Adrenal gland (tissue), 12 donors: ENCODE results near the gene SAYSD1. TPM values are rescaled to one million over a fixed set of nuclear protein-coding genes. Genes with fewer than 3 reads are reported as not detected.

Experiments
- DNase-seq, 7 donors: peaks; one replicate each; pipeline ENCODE4 v3.0.0-alpha.2; 2019 to 2020
- H3K27ac ChIP-seq, 5 donors: fragments of 200-600 bp; sonication (generic) in 4 of 5; 1 replicate in 3 of 5; 2 replicates in 2 of 5; pipeline versions ENCODE4 v1.5.1 to v1.8.0; 2016 to 2020; ENCODE audit warnings: mild to moderate bottlenecking in 1 of 5
- H3K27me3 ChIP-seq: fragments of 200-600 bp; 2 replicates; pipeline ENCODE4 v1.8.0; 2021
- H3K36me3 ChIP-seq, 2 donors: fragments of 200-600 bp; replicated peaks in 1 of 2; 1 replicate in 1 of 2; 2 replicates in 1 of 2; pipeline versions ENCODE4 v1.5.1 to v1.8.0; 2018 to 2022
- H3K4me1 ChIP-seq, 2 donors: fragments of 200-600 bp; replicated peaks in 1 of 2; 1 replicate in 1 of 2; 2 replicates in 1 of 2; pipeline versions ENCODE4 v1.5.1 to v1.8.0; 2018 to 2021
- H3K4me3 ChIP-seq, 4 donors: fragments of 200-600 bp; sonication (generic) in 3 of 4; one replicate each; pipeline ENCODE4 v1.5.1; 2016 to 2018
- H3K9me3 ChIP-seq, 3 donors: fragments of 200-600 bp; sonication (generic) in 1 of 3; replicated peaks in 1 of 3; 1 replicate in 2 of 3; 2 replicates in 1 of 3; pipeline versions ENCODE4 v1.5.1 to v1.8.0; 2016 to 2021
- CTCF ChIP-seq, 6 experiments: fragments of 450-650 bp in 4 of 6; fragments of 200-600 bp in 2 of 6; sonication (generic) in 1 of 6; IDR thresholded peaks; 1 replicate in 5 of 6; 2 replicates in 1 of 6; pipeline versions ENCODE4 v1.5.1 to v1.8.0; 2016 to 2021; ENCODE audit warnings: antibody characterized with exemption in 6 of 6, mild to moderate bottlenecking in 2 of 6, moderate library complexity in 1 of 6
- POLR2A ChIP-seq, 2 donors: fragments of 450-650 bp; IDR thresholded peaks; one replicate each; pipeline ENCODE4 v1.6.1; 2017; ENCODE audit warnings: antibody characterized with exemption in 2 of 2, mild to moderate bottlenecking in 2 of 2, moderate library complexity in 1 of 2
- WGBS, 4 donors: extraction: QIAGEN DNeasy Blood & Tissue Kit in 2 of 4; methylation state at CpG; one replicate each; pipeline versions ENCODE4 v1.1.5 to v1.1.7; 2013 to 2017; 5-methylcytosine and 5-hydroxymethylcytosine counted together
- intact Hi-C, 2 donors: fragments of 100-400 bp; cut with DNase I; formaldehyde crosslinking; loops; one replicate each; pipeline versions ENCODE4 v1.14.1 to v1.15.0; 2022 to 2023
- polyA plus RNA-seq, 3 donors: library from polyadenylated mRNA; stranded (reverse); fragments of 200-250 nt in 2 of 3; fragments of 350-450 nt in 1 of 3; fragmentation: Illumina TruSeq in 1 of 3; extraction: RNeasy Lipid Tissue Mini Kit (QIAGEN cat#74804) in 1 of 3; gene quantifications; one replicate each; pipeline ENCODE4 v1.2.3, GENCODE V29; 2013 to 2014
- total RNA-seq, 9 donors: library from RNA; depleted of rRNA in 4 of 9; stranded (reverse); fragments of >200 nt in 4 of 9; fragments of 120-200 nt in 1 of 9; fragmentation: NEBNext Ultra II Directional in 1 of 9; extraction: Animal tissue kit (Norgen Biotek cat#: 25700) in 1 of 9; gene quantifications; one replicate each; pipeline versions ENCODE4 v1.1.0 to v1.2.4, GENCODE V29; 2013 to 2023
- donor health status: healthy with polysubstance abuse.
- donor health status: Bipolar disorder and iron deficiency.
- donor health status: DM: yes; HTN: yes; CAD: no.
- donor health status: DM: no; HTN: no; CAD: no.
- donor health status: DM: no; HTN: no; CAD: no.
- donor health status: DM: yes; HTN: yes; CAD: no.

Gene SAYSD1
- total and polyA plus RNA-seq, 12 donors, result 9.0 to 25.1 (median 13.1) TPM

- Histone ChIP-seq H3K36me3 (no peaks in the 10 kb centered on the region), H3K4me3 (no peak overlapping the region), H3K27me3 (no peaks in the 10 kb centered on the region), H3K4me1 (no peaks in the 10 kb centered on the region), H3K9me3 (no peaks in the 10 kb centered on the region), H3K27ac (no peak overlapping the region)
- intact Hi-C loops, result no loop called here
- no peak for DNase-seq
- WGBS, 4 donors, result 62 to 81% (median 72%) methylated on average over 9 to 17 of the region's 17 CpGs
- TF ChIP-seq POLR2A (IDR thresholded peaks at IDR 0.05) (no peak), CTCF (IDR thresholded peaks at IDR 0.05) (no peak)
These were observed 57.5 kb downstream of the SAYSD1 start for GRCh38 chr6:39057251-39058155.

- Histone ChIP-seq H3K9me3 (no peaks in the 10 kb centered on the region), H3K4me1 (no peaks in the 10 kb centered on the region), H3K27ac (no peak overlapping the region), H3K27me3 (no peaks in the 10 kb centered on the region), H3K4me3 (no peak overlapping the region), H3K36me3 (no peaks in the 10 kb centered on the region)
- TF ChIP-seq CTCF (IDR thresholded peaks at IDR 0.05), result no peak
- no peak for TF ChIP-seq POLR2A (IDR thresholded peaks at IDR 0.05)
- intact Hi-C loops, result no loop called here
- no peak for DNase-seq
- WGBS, 4 donors, result 83 to 89% (median 85%) methylated on average over 9 of the region's 9 CpGs
These were observed 58.3 kb downstream of the SAYSD1 start for GRCh38 chr6:39056681-39057080.

- no peaks in the 10 kb centered on the region for H3K36me3 ChIP-seq
- no peaks in the 10 kb centered on the region for H3K9me3 ChIP-seq
- H3K27me3 ChIP-seq, result no peaks in the 10 kb centered on the region
- H3K27ac ChIP-seq, result no peak overlapping the region
- TF ChIP-seq CTCF (IDR thresholded peaks at IDR 0.05) (no peak), POLR2A (IDR thresholded peaks at IDR 0.05) (no peak)
- H3K4me3 ChIP-seq, result no peak overlapping the region
- DNase-seq, result no peak
- WGBS, 4 donors, result 90 to 95% (median 91%) methylated on average over 5 of the region's 5 CpGs
- intact Hi-C loops, result no loop called here
- no peaks in the 10 kb centered on the region for H3K4me1 ChIP-seq
These were observed 58.8 kb downstream of the SAYSD1 start for GRCh38 chr6:39056191-39056590.

GRCh38 chr6:39055661-39056060 lies 59.3 kb downstream of the SAYSD1 start:
- H3K4me3 ChIP-seq, result no peak overlapping the region
- H3K27me3 ChIP-seq, result no peaks in the 10 kb centered on the region
- TF ChIP-seq CTCF (IDR thresholded peaks at IDR 0.05), result no peak
- no peak for TF ChIP-seq POLR2A (IDR thresholded peaks at IDR 0.05)
- DNase-seq, result no peak
- no peaks in the 10 kb centered on the region for H3K4me1 ChIP-seq
- no peak overlapping the region for H3K27ac ChIP-seq
- intact Hi-C loops, result no loop called here
- no peaks in the 10 kb centered on the region for H3K9me3 ChIP-seq
- 80 to 89% (median 87%) methylated on average over 6 to 7 of the region's 7 CpGs for WGBS, 4 donors
- no peaks in the 10 kb centered on the region for H3K36me3 ChIP-seq
